ENCODE results near the gene ZNF366. TPM values are rescaled to one million over a fixed set of nuclear protein-coding genes. Genes with fewer than 3 reads are reported as not detected.

The ZNF366 gene
- total RNA-seq, 2 donors from 2014 or later, result under 0.01 to 1.8 TPM

- H3K27ac ChIP-seq, result no peak overlapping the region
- H3K9me3 ChIP-seq, result no peaks in the 10 kb centered on the region
- WGBS, 2 donors, result 76 to 83% methylated on average over 4 of the region's 4 CpGs
- intact Hi-C loops (cut with DNase I), result no loop called here
- TF ChIP-seq POLR2A (IDR thresholded peaks at IDR 0.05), result no peak
- no peak for TF ChIP-seq CTCF (IDR thresholded peaks at IDR 0.05)
- ATAC-seq (no peak), DNase-seq (no peak)
- H3K36me3 ChIP-seq (replicated peaks in 1 of 2; ENCODE audit: insufficient read depth in 1 of 2, low read depth in 2 of 2), result no peaks in the 10 kb centered on the region
- no peak overlapping the region for H3K4me3 ChIP-seq
- no peaks in the 10 kb centered on the region for H3K27me3 ChIP-seq
- H3K4me1 ChIP-seq, result no peaks in the 10 kb centered on the region
Observed at GRCh38 chr5:72531496-72532190, 24.4 kb upstream of the ZNF366 start.

- TF ChIP-seq CTCF (IDR thresholded peaks at IDR 0.05), result no peak
- no peak for TF ChIP-seq POLR2A (IDR thresholded peaks at IDR 0.05)
- no peaks in the 10 kb centered on the region for H3K36me3 ChIP-seq (replicated peaks in 1 of 2; ENCODE audit: insufficient read depth in 1 of 2, low read depth in 2 of 2)
- no peak for ATAC-seq
- WGBS, 2 donors, result 73 to 75% methylated on average over 7 of the region's 7 CpGs
- intact Hi-C loops (cut with DNase I), result no loop called here
- no peaks in the 10 kb centered on the region for H3K9me3 ChIP-seq
- H3K4me1 ChIP-seq, result no peaks in the 10 kb centered on the region
- H3K27me3 ChIP-seq, result no peaks in the 10 kb centered on the region
- DNase-seq, result no peak
- H3K27ac ChIP-seq, result no peak overlapping the region
- no peak overlapping the region for H3K4me3 ChIP-seq
Observed at GRCh38 chr5:72530196-72530595, 23.0 kb upstream of the ZNF366 start.

GRCh38 chr5:72529383-72529782 is 22.2 kb upstream of the ZNF366 start:
- WGBS, 2 donors, result 94 to 100% methylated on average over 2 of the region's 2 CpGs
- TF ChIP-seq POLR2A (IDR thresholded peaks at IDR 0.05) (no peak), CTCF (IDR thresholded peaks at IDR 0.05) (no peak)
- DNase-seq, result no peak
- Histone ChIP-seq H3K9me3 (no peaks in the 10 kb centered on the region), H3K27me3 (no peaks in the 10 kb centered on the region), H3K36me3 (replicated peaks in 1 of 2; ENCODE audit: insufficient read depth in 1 of 2, low read depth in 2 of 2) (no peaks in the 10 kb centered on the region), H3K27ac (no peak overlapping the region), H3K4me1 (no peaks in the 10 kb centered on the region), H3K4me3 (no peak overlapping the region)
- intact Hi-C loops (cut with DNase I), result loop anchor here (10.0 kb wide), 1 partner anchor 155 kb away; no protein-coding TSS in a partner anchor
- no peak for ATAC-seq

- ATAC-seq (no peak), DNase-seq (peak in 1 of 4 donors; percentile 34)
- intact Hi-C loops (cut with DNase I), result loop anchor here (10.0 kb wide), 1 partner anchor 151 kb away; no protein-coding TSS in a partner anchor
- H3K27me3 ChIP-seq, result no peaks in the 10 kb centered on the region
- H3K9me3 ChIP-seq, result no peaks in the 10 kb centered on the region
- H3K36me3 ChIP-seq (replicated peaks in 1 of 2; ENCODE audit: insufficient read depth in 1 of 2, low read depth in 2 of 2), result no peaks in the 10 kb centered on the region
- H3K4me3 ChIP-seq, result no peak overlapping the region
- TF ChIP-seq CTCF (IDR thresholded peaks at IDR 0.05) (no peak), POLR2A (IDR thresholded peaks at IDR 0.05) (no peak)
- no peak overlapping the region for H3K27ac ChIP-seq
- no peaks in the 10 kb centered on the region for H3K4me1 ChIP-seq
Observed at GRCh38 chr5:72525816-72526215, 18.6 kb upstream of the ZNF366 start.
